K562 (cell line): ENCODE data around the gene NECAB2. TPM values are rescaled to one million over a fixed set of nuclear protein-coding genes. Genes with fewer than 3 reads are reported as not detected.

Experiments used
- BMI1 ChIP-seq: fragments of 150-350 bp; IDR thresholded peaks from 2 replicates; pipeline ENCODE4 v1.6.1; 2014; ENCODE audit warnings: low read length
- CBFB ChIP-seq: sonication (generic); formaldehyde crosslinking; IDR thresholded peaks from 2 replicates; pipeline ENCODE4 v1.4.0; 2020; ENCODE audit warnings: mild to moderate bottlenecking, missing genetic modification reagents
- ETS1 ChIP-seq: conservative IDR thresholded peaks from 2 replicates; pipeline ENCODE4 v1.6.1; 2011; ENCODE audit warnings: low read depth, mild to moderate bottlenecking, low read length; ENCODE audit not compliant: control insufficient read depth
- FOXM1 ChIP-seq, 2 experiments: fragments of 450-650 bp in 1 of 2; sonication (generic) in 1 of 2; formaldehyde crosslinking in 1 of 2; IDR thresholded peaks; 2 replicates each; pipeline versions ENCODE4 v1.6.1 to v1.9.0; 2017 to 2022; ENCODE audit warnings: low read depth in 2 of 2, mild to moderate bottlenecking in 2 of 2, missing genetic modification reagents in 1 of 2, moderate library complexity in 1 of 2
- HLTF ChIP-seq: fragments of 450-650 bp; IDR thresholded peaks from 2 replicates; pipeline ENCODE4 v1.6.1; 2016
- HSF4 ChIP-seq: fragments of 250-450 bp; sonication (Bioruptor Pico); IDR thresholded peaks from 2 replicates; pipeline ENCODE4 v2.1.2; 2022; ENCODE audit warnings: mild to moderate bottlenecking, moderate library complexity, borderline replicate concordance
- KAT2B ChIP-seq: IDR thresholded peaks from one replicate; pipeline ENCODE4 v1.6.1; 2012; ENCODE audit warnings: low read depth, mild to moderate bottlenecking, control low read depth, inconsistent platforms, low read length, moderate library complexity
- MECOM ChIP-seq: fragments of 250-450 bp; sonication (Bioruptor Pico); IDR thresholded peaks from 2 replicates; pipeline ENCODE4 v1.8.0; 2022; ENCODE audit warnings: inconsistent platforms
- MTF1 ChIP-seq: fragments of 250-450 bp; sonication (Bioruptor Pico); IDR thresholded peaks from 2 replicates; pipeline ENCODE4 v1.9.0; 2021; ENCODE audit warnings: moderate library complexity, mild to moderate bottlenecking, inconsistent platforms, borderline replicate concordance
- PCBP1 ChIP-seq: fragments of 200-400 bp; formaldehyde crosslinking; IDR thresholded peaks from 2 replicates; pipeline ENCODE4 v1.6.1; 2018; ENCODE audit warnings: mild to moderate bottlenecking, low read depth, low read length; ENCODE audit not compliant: poor library complexity, severe bottlenecking
- RAD51 ChIP-seq: fragments of 450-650 bp; IDR thresholded peaks from 2 replicates; pipeline ENCODE4 v1.7.1; 2016; ENCODE audit warnings: low read depth, mild to moderate bottlenecking, borderline replicate concordance
- SP1 ChIP-seq: sonication (generic); formaldehyde crosslinking; IDR thresholded peaks from 2 replicates; pipeline ENCODE4 v1.8.1; 2022; ENCODE audit warnings: mild to moderate bottlenecking, missing genetic modification reagents
- TBP ChIP-seq: optimal IDR thresholded peaks from 2 replicates; pipeline ENCODE3; 2011; ENCODE audit warnings: low read depth, low read length, improper control_type of control experiment
- TFAP4 ChIP-seq: sonication (generic); formaldehyde crosslinking; IDR thresholded peaks from 2 replicates; pipeline ENCODE4 v1.8.0; 2022; ENCODE audit warnings: missing genetic modification reagents, mild to moderate bottlenecking, moderate library complexity, borderline replicate concordance
- ZNF695 ChIP-seq: fragments of 450-650 bp; formaldehyde crosslinking; IDR thresholded peaks from 2 replicates; pipeline ENCODE4 v1.4.0; 2020; ENCODE audit warnings: mild to moderate bottlenecking, moderate library complexity
- polyA plus RNA-seq, 8 experiments: library from polyadenylated mRNA; depleted of rRNA in 4 of 8; stranded (reverse) in 5 of 8; unstranded in 3 of 8; fragments of >200 nt; fragmentation: Nextera tagmentation in 2 of 8; fragmentation: Illumina TruSeq in 1 of 8; extraction: Ambion mirVana in 2 of 8; extraction: Trizol in 1 of 8; gene quantifications; 2 replicates each; pipeline versions ENCODE4 v1.2.1 to v1.2.3, GENCODE V29; 2011 to 2014; ENCODE audit warnings: inconsistent platforms in 1 of 8, missing spikeins in 1 of 8
- total RNA-seq, 7 experiments: library from RNA; depleted of rRNA in 6 of 7; stranded (reverse); fragments of >200 nt in 6 of 7; fragmentation: Illumina TruSeq in 2 of 7; extraction: Trizol in 2 of 7; gene quantifications; 2 replicates each; pipeline versions ENCODE4 v1.2.1 to v1.2.3, GENCODE V29; 2011 to 2021; ENCODE audit warnings: low replicate concordance in 1 of 7
- TF ChIP-seq, protein P1 (sequence below): fragments of 450-650 bp; IDR thresholded peaks from 2 replicates; pipeline ENCODE4 v1.6.1; 2016; ENCODE audit warnings: borderline replicate concordance
- TF ChIP-seq, protein P2 (sequence below): sonication (generic); formaldehyde crosslinking; IDR thresholded peaks from 2 replicates; pipeline ENCODE4 v1.4.0; 2020; ENCODE audit warnings: mild to moderate bottlenecking, missing genetic modification reagents
- TF ChIP-seq, protein P3 (sequence below): fragments of 200-800 bp; sonication (Bioruptor generic); IDR thresholded peaks from 2 replicates; pipeline ENCODE4 v1.6.1; 2017; ENCODE audit warnings: missing genetic modification characterization, missing compliant biosample characterization

NECAB2 gene
- total and polyA plus RNA-seq, 9 of the 15 experiments (the other 6 are each of a cell fraction or from before 2014, with no cell fraction given), result 0.03 to 0.28 TPM; not detected in 7

GRCh38 chr16:84013787-84014569 lies 45.9 kb downstream of the NECAB2 start (continued):
- TF ChIP-seq, protein P1, sequence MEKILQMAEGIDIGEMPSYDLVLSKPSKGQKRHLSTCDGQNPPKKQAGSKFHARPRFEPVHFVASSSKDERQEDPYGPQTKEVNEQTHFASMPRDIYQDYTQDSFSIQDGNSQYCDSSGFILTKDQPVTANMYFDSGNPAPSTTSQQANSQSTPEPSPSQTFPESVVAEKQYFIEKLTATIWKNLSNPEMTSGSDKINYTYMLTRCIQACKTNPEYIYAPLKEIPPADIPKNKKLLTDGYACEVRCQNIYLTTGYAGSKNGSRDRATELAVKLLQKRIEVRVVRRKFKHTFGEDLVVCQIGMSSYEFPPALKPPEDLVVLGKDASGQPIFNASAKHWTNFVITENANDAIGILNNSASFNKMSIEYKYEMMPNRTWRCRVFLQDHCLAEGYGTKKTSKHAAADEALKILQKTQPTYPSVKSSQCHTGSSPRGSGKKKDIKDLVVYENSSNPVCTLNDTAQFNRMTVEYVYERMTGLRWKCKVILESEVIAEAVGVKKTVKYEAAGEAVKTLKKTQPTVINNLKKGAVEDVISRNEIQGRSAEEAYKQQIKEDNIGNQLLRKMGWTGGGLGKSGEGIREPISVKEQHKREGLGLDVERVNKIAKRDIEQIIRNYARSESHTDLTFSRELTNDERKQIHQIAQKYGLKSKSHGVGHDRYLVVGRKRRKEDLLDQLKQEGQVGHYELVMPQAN, result no peak
- TF ChIP-seq, protein P2, sequence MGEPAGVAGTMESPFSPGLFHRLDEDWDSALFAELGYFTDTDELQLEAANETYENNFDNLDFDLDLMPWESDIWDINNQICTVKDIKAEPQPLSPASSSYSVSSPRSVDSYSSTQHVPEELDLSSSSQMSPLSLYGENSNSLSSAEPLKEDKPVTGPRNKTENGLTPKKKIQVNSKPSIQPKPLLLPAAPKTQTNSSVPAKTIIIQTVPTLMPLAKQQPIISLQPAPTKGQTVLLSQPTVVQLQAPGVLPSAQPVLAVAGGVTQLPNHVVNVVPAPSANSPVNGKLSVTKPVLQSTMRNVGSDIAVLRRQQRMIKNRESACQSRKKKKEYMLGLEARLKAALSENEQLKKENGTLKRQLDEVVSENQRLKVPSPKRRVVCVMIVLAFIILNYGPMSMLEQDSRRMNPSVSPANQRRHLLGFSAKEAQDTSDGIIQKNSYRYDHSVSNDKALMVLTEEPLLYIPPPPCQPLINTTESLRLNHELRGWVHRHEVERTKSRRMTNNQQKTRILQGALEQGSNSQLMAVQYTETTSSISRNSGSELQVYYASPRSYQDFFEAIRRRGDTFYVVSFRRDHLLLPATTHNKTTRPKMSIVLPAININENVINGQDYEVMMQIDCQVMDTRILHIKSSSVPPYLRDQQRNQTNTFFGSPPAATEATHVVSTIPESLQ, result no peak
- TF ChIP-seq FOXM1 (IDR thresholded peaks at IDR 0.05; ENCODE audit: low read depth) (0 out of 2 replicates have a peak, but pooled peaks have one; percentile 10), FOXM1 (CRISPR knock-in tag; IDR thresholded peaks at IDR 0.05; ENCODE audit: low read depth) (no peak), BMI1 (no peak), TBP (peak; percentile 60), MECOM (CRISPR knock-in tag) (no peak), TFAP4 (CRISPR knock-in tag) (peak; percentile 95), RAD51 (peak; percentile 93), HSF4 (no peak), ZNF695 (no peak), SP1 (CRISPR knock-in tag) (peak; percentile 92), HLTF (no peak), PCBP1 (no peak), MTF1 (no peak), KAT2B (peak; percentile 15), CBFB (CRISPR knock-in tag) (no peak), ETS1 (0 out of 2 replicates have a peak, but pooled peaks have one; percentile 26)
- TF ChIP-seq, protein P3, sequence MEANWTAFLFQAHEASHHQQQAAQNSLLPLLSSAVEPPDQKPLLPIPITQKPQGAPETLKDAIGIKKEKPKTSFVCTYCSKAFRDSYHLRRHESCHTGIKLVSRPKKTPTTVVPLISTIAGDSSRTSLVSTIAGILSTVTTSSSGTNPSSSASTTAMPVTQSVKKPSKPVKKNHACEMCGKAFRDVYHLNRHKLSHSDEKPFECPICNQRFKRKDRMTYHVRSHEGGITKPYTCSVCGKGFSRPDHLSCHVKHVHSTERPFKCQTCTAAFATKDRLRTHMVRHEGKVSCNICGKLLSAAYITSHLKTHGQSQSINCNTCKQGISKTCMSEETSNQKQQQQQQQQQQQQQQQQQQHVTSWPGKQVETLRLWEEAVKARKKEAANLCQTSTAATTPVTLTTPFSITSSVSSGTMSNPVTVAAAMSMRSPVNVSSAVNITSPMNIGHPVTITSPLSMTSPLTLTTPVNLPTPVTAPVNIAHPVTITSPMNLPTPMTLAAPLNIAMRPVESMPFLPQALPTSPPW (CRISPR knock-in tag), result 0 out of 2 replicates have a peak, but pooled peaks have one; percentile 12
